Endodermal cell (in vitro differentiated cells): Measurements from ENCODE around the gene EME2. TPM values are rescaled to one million over a fixed set of nuclear protein-coding genes. Genes with fewer than 3 reads are reported as not detected.

Experiments
- DNase-seq: peaks from one replicate; pipeline ENCODE4 v3.0.0-alpha.2; 2017
- H3K27ac ChIP-seq: 2 replicates; pipeline ENCODE4 v1.5.1; 2013; ENCODE audit warnings: mild to moderate bottlenecking, low read depth, low read length, moderate library complexity
- H3K27me3 ChIP-seq: 2 replicates; pipeline ENCODE4 v1.6.1; 2013; ENCODE audit warnings: mild to moderate bottlenecking, low read length, moderate library complexity; ENCODE audit not compliant: insufficient read depth, control insufficient read depth, poor library complexity, severe bottlenecking
- H3K36me3 ChIP-seq: 2 replicates; pipeline ENCODE4 v1.7.0; 2013; ENCODE audit warnings: mild to moderate bottlenecking, low read length, moderate library complexity; ENCODE audit not compliant: control insufficient read depth, insufficient read depth
- H3K4me1 ChIP-seq: one replicate; pipeline ENCODE4 v1.7.0; 2013; ENCODE audit warnings: low read length; ENCODE audit not compliant: control insufficient read depth, insufficient read depth
- H3K4me3 ChIP-seq: 2 replicates; pipeline ENCODE4 v1.5.1; 2013; ENCODE audit warnings: mild to moderate bottlenecking, low read length, moderate library complexity
- H3K9ac ChIP-seq: 2 replicates; pipeline ENCODE4 v1.6.1; 2013; ENCODE audit warnings: mild to moderate bottlenecking, low read length, moderate library complexity; ENCODE audit not compliant: poor library complexity, severe bottlenecking; ENCODE audit errors: extremely low read depth
- H3K9me3 ChIP-seq: 2 replicates; pipeline ENCODE4 v1.6.1; 2013; ENCODE audit warnings: mild to moderate bottlenecking, low read length, moderate library complexity; ENCODE audit not compliant: control insufficient read depth
- H3K27ac Mint-ChIP-seq: 2 replicates; pipeline ENCODE4 v1.8.0; 2020; ENCODE audit warnings: mixed read lengths
- H3K27me3 Mint-ChIP-seq: 2 replicates; pipeline ENCODE4 v1.8.0; 2021; ENCODE audit warnings: mild to moderate bottlenecking, mixed read lengths; ENCODE audit not compliant: insufficient read depth
- H3K36me3 Mint-ChIP-seq: 2 replicates; pipeline ENCODE4 v1.8.0; 2020; ENCODE audit warnings: low read depth, mixed read lengths
- H3K4me1 Mint-ChIP-seq: 2 replicates; pipeline ENCODE4 v1.8.0; 2020; ENCODE audit warnings: mixed read lengths
- H3K4me3 Mint-ChIP-seq: 2 replicates; pipeline ENCODE4 v1.8.0; 2020; ENCODE audit warnings: mild to moderate bottlenecking, moderate library complexity, mixed read lengths
- H3K9me3 Mint-ChIP-seq: 2 replicates; pipeline ENCODE4 v1.8.0; 2020; ENCODE audit warnings: mild to moderate bottlenecking, mixed read lengths
- CTCF ChIP-seq: fragments of 200-600 bp; sonication (generic); conservative IDR thresholded peaks from 2 replicates; pipeline ENCODE4 v1.5.0; 2021; ENCODE audit warnings: antibody characterized with exemption, mild to moderate bottlenecking
- WGBS, 2 experiments: methylation state at CpG; one replicate each; pipeline versions ENCODE4 v1.1.5 to v1.1.7; 2013; ENCODE audit warnings: missing lambda C conversion rate in 2 of 2, mixed read lengths in 1 of 2; ENCODE audit not compliant: insufficient coverage in 1 of 2, insufficient read length in 1 of 2; 5-methylcytosine and 5-hydroxymethylcytosine counted together
- total RNA-seq, 2 donors: library from RNA; stranded (reverse); fragmentation: NEBNext Ultra II Directional in 1 of 2; extraction: Animal tissue kit (Norgen Biotek cat#: 25700) in 1 of 2; gene quantifications; 2 replicates in 1 of 2; 3 replicates in 1 of 2; pipeline ENCODE4 v1.2.1, GENCODE V29; 2021

Gene EME2
- total RNA-seq, 2 donors from 2014 or later: 34.3 to 64.3 TPM

DNA sequence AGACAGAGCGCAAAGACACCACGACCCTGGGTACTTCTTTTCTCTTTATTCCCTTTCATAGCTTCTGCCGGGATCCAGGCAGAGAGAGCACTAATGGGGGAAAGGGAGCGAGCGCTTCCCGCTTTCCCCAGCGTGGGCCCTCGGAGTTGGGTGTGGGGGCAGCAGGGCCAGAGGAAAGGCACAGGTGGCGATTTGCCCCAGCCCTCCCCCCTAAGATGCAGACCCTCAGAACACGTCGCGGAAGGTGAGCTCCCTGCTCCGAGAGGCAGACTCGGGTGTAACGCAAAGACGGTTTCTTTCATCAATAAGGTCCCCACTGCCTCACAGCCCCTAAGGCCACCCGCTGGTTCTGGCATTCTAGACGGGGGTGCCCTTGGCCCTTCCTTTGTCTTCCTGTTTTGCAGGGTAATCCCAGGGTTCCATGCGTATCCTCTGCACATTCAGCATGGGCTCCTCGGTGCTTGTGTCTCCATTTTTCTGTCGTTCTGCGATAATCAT, 697 bp upstream of the EME2 start:
- no peaks in the 10 kb centered on the region for H3K27me3 Mint-ChIP-seq
- H3K9me3 ChIP-seq: no peaks in the 10 kb centered on the region
- H3K36me3 Mint-ChIP-seq: peaks cover 11% of the 10 kb centered on the region
- peaks cover 3% of the 10 kb centered on the region for H3K4me1 Mint-ChIP-seq
- peak overlapping the region; percentile 72 for H3K9ac ChIP-seq
- H3K27me3 ChIP-seq: no peaks in the 10 kb centered on the region
- H3K9me3 Mint-ChIP-seq: no peaks in the 10 kb centered on the region
- no peaks in the 10 kb centered on the region for H3K4me1 ChIP-seq
- peak overlapping the region; percentile 96 for H3K27ac Mint-ChIP-seq
- H3K4me3 Mint-ChIP-seq: peak overlapping the region; percentile 93
- peaks cover 8% of the 10 kb centered on the region for H3K36me3 ChIP-seq
- WGBS, 2 experiments: 10 to 11% methylated on average over 16 to 22 of the region's 22 CpGs
- peak overlapping the region; percentile 90 for H3K4me3 ChIP-seq
- TF ChIP-seq CTCF: no peak
- H3K27ac ChIP-seq: no peak overlapping the region
- DNase-seq: peak; percentile 75

DNA sequence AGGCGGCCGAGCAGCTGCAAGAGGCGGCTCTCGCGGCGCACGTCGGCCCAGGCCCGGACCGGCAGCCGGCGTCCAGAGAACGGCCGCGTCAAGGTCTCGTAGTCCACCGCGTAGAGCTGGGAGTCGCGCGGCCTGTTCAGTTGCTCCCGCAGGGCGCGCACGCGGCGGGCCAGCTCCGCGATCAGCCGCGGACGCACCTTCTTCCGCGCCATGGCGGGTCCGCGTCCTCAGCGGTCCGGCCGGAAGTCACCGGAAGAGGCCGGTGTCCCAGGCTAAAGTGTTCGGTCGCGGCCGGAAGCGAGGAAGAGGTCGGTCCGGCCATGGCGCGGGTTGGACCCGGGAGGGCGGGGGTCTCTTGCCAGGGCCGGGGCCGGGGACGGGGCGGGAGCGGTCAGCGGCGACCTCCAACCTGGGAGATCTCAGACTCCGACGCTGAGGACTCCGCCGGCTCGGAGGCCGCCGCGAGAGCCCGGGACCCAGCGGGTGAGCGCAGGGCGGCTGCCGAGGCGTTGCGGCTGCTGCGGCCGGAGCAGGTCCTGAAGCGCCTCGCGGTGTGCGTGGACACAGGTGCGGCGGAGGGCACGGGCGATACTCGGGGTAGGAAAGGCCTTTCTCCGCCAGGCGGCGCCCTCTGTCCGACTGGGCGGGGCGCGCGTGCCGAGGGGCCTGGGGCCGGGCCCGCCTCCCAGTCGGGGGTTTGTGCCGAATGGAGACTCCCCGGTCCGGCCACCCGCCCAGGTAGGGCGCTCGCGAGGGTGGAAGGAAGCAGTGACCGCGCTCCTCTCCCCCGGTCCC, 495 bp downstream of the EME2 start, which contains the start of gene MRPS34:
Gene MRPS34, minus strand, starts transcription at position 227 of the 795 bp plus-strand sequence. Its CDS starts 15 bp downstream, at position 212.
- Histone ChIP-seq H3K36me3 (peaks cover 10% of the 10 kb centered on the region), H3K9me3 (no peaks in the 10 kb centered on the region), H3K27ac (peak within 1 kb of the TSS; percentile 87), H3K9ac (peak within 1 kb of the TSS; percentile 72), H3K4me3 (peak within 1 kb of the TSS; percentile 90), H3K4me1 (no peaks in the 10 kb centered on the region), H3K27me3 (no peaks in the 10 kb centered on the region)
- H3K4me1 Mint-ChIP-seq: peaks cover 3% of the 10 kb centered on the region
- peak within 1 kb of the TSS; percentile 93 for H3K4me3 Mint-ChIP-seq
- TF ChIP-seq CTCF: peak; percentile 98
- H3K27me3 Mint-ChIP-seq: no peaks in the 10 kb centered on the region
- H3K9me3 Mint-ChIP-seq: no peaks in the 10 kb centered on the region
- H3K27ac Mint-ChIP-seq: peak within 1 kb of the TSS; percentile 96
- DNase-seq: peak; percentile 95
- 0% methylated on average over 30 to 108 of the region's 108 CpGs for WGBS, 2 experiments
- peaks cover 9% of the 10 kb centered on the region for H3K36me3 Mint-ChIP-seq

DNA sequence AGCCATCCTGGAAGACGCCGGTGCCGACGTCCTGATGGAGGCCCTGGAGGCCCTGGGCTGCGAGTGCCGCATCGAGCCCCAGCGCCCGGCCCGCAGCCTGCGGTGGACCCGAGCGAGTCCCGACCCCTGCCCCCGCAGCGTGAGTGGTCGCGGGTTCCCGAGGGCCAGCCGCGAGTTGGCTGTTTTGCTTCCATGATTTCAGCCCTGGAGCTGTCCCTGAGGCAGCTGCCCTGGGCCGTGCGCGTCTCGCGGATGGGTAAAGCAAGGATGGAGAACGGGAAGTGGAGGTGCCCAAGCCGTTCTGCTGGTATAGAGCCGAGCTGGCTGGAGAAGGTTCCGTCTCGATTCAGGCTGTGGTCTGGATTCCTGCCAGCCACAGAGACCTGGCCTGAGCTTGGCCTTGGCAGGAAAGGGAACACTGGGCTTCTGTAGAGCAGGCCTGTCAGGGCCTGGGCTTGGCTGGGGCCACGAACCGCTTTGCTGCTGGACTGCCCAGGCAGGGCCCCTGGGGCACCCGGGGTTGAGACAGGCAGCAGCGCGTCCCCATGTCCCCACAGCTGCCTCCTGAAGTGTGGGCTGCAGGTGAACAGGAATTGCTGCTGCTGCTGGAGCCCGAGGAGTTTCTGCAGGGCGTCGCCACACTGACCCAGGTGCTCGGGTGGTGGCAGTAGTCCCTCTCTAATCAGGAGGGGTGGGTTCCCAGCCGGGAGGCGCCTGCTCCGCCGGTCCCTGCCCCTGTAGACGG, 1.3 kb downstream of the EME2 start:
- Mint-ChIP-seq H3K36me3 (peaks cover 9% of the 10 kb centered on the region), H3K4me3 (peak overlapping the region; percentile 93), H3K27ac (peak overlapping the region; percentile 64), H3K27me3 (no peaks in the 10 kb centered on the region), H3K4me1 (peaks cover 3% of the 10 kb centered on the region), H3K9me3 (no peaks in the 10 kb centered on the region)
- Histone ChIP-seq H3K4me1 (no peaks in the 10 kb centered on the region), H3K27ac (no peak overlapping the region), H3K9me3 (no peaks in the 10 kb centered on the region), H3K9ac (peak overlapping the region; percentile 57), H3K36me3 (peaks cover 15% of the 10 kb centered on the region), H3K4me3 (peak overlapping the region; percentile 90), H3K27me3 (no peaks in the 10 kb centered on the region)
- 33 to 35% methylated on average over 26 to 45 of the region's 45 CpGs for WGBS, 2 experiments
- no peak for DNase-seq
- peak; percentile 38 for TF ChIP-seq CTCF
